H9 (cell line): ENCODE data around the gene SGIP1. TPM values are rescaled to one million over a fixed set of nuclear protein-coding genes. Genes with fewer than 3 reads are reported as not detected.

ENCODE experiments used
- DNase-seq: peaks from one replicate; pipeline ENCODE4 v3.0.0-alpha.2; 2017
- H2AFZ ChIP-seq: one replicate; pipeline ENCODE4 v1.6.1; 2013; ENCODE audit warnings: mild to moderate bottlenecking, low read length, control low read depth, moderate library complexity
- H2AK5ac ChIP-seq: 2 replicates; pipeline ENCODE4 v1.6.1; 2013; ENCODE audit warnings: low read length, control low read depth, mixed read lengths; ENCODE audit not compliant: insufficient read length
- H2BK120ac ChIP-seq: one replicate; pipeline ENCODE4 v1.6.1; 2013; ENCODE audit warnings: low read depth, mild to moderate bottlenecking, low read length, control low read depth, inconsistent platforms; ENCODE audit not compliant: poor library complexity, severe bottlenecking
- H2BK12ac ChIP-seq: 2 replicates; pipeline ENCODE4 v1.6.1; 2013; ENCODE audit warnings: low read length, control low read depth, mixed read lengths, low read depth; ENCODE audit not compliant: insufficient read length
- H2BK15ac ChIP-seq: 2 replicates; pipeline ENCODE4 v1.6.1; 2013; ENCODE audit warnings: low read depth, low read length, control low read depth
- H2BK20ac ChIP-seq: one replicate; pipeline ENCODE4 v1.6.1; 2013; ENCODE audit warnings: low read depth, mild to moderate bottlenecking, low read length, control low read depth, inconsistent platforms; ENCODE audit not compliant: poor library complexity, severe bottlenecking
- H2BK5ac ChIP-seq: 2 replicates; pipeline ENCODE4 v1.6.1; 2013; ENCODE audit warnings: low read length, control low read depth, mixed read lengths; ENCODE audit not compliant: insufficient read length
- H3K14ac ChIP-seq: 2 replicates; pipeline ENCODE4 v1.6.1; 2013; ENCODE audit warnings: low read length, control low read depth; ENCODE audit not compliant: insufficient read depth
- H3K18ac ChIP-seq: 2 replicates; pipeline ENCODE4 v1.6.1; 2013; ENCODE audit warnings: low read depth, mild to moderate bottlenecking, mixed read lengths, low read length, control low read depth; ENCODE audit not compliant: insufficient read length
- H3K23ac ChIP-seq: 2 replicates; pipeline ENCODE4 v1.6.1; 2013; ENCODE audit warnings: low read length, control low read depth, mixed read lengths, low read depth; ENCODE audit not compliant: insufficient read length
- H3K23me2 ChIP-seq: 2 replicates; pipeline ENCODE4 v1.6.1; 2013; ENCODE audit warnings: low read depth, mild to moderate bottlenecking, mixed read lengths, low read length, control low read depth; ENCODE audit not compliant: insufficient read length, poor library complexity, severe bottlenecking
- H3K27ac ChIP-seq: 2 replicates; pipeline ENCODE4 v1.5.1; 2013; ENCODE audit warnings: low read length, control low read depth, mixed read lengths, low read depth; ENCODE audit not compliant: insufficient read length
- H3K27me3 ChIP-seq: 2 replicates; pipeline ENCODE4 v1.6.1; 2013; ENCODE audit warnings: low read length, control low read depth, inconsistent platforms; ENCODE audit not compliant: insufficient read depth
- H3K4ac ChIP-seq: 2 replicates; pipeline ENCODE4 v1.6.1; 2013; ENCODE audit warnings: low read depth, mild to moderate bottlenecking, control low read depth, inconsistent platforms, low read length, moderate library complexity
- H3K4me1 ChIP-seq: 2 replicates; pipeline ENCODE4 v1.6.1; 2013; ENCODE audit warnings: low read length, control low read depth, inconsistent platforms; ENCODE audit not compliant: insufficient read depth
- H3K4me2 ChIP-seq: 2 replicates; pipeline ENCODE4 v1.6.1; 2013; ENCODE audit warnings: low read length, control low read depth, mixed read lengths; ENCODE audit not compliant: insufficient read length, insufficient read depth
- H3K56ac ChIP-seq: 2 replicates; pipeline ENCODE4 v1.6.1; 2013; ENCODE audit warnings: low read depth, mild to moderate bottlenecking, mixed read lengths, low read length, control low read depth; ENCODE audit not compliant: insufficient read length
- H3K79me1 ChIP-seq: 2 replicates; pipeline ENCODE4 v1.6.1; 2013; ENCODE audit warnings: low read depth, mild to moderate bottlenecking, moderate library complexity, low read length, control low read depth, inconsistent platforms; ENCODE audit not compliant: insufficient read depth, poor library complexity, severe bottlenecking
- H3K79me2 ChIP-seq: 2 replicates; pipeline ENCODE4 v1.6.1; 2013; ENCODE audit warnings: low read length, control low read depth, inconsistent platforms; ENCODE audit not compliant: insufficient read depth
- H3K9ac ChIP-seq: 2 replicates; pipeline ENCODE4 v1.6.1; 2013; ENCODE audit warnings: low read length, control low read depth, mixed read lengths; ENCODE audit not compliant: insufficient read length; ENCODE audit errors: extremely low read depth
- H3K9me3 ChIP-seq: one replicate; pipeline ENCODE4 v1.6.1; 2013; ENCODE audit warnings: low read depth, low read length, inconsistent platforms; ENCODE audit not compliant: control insufficient read depth
- H3T11ph ChIP-seq: one replicate; pipeline ENCODE4 v1.6.1; 2013; ENCODE audit warnings: mild to moderate bottlenecking, low read length, control low read depth, inconsistent platforms
- H4K20me1 ChIP-seq: one replicate; pipeline ENCODE4 v1.6.1; 2013; ENCODE audit not compliant: control insufficient read depth, insufficient read length, insufficient read depth
- H4K5ac ChIP-seq: 2 replicates; pipeline ENCODE4 v1.6.1; 2013; ENCODE audit warnings: low read depth, mild to moderate bottlenecking, mixed read lengths, low read length, control low read depth; ENCODE audit not compliant: insufficient read length
- H4K8ac ChIP-seq: replicated peaks from 2 replicates; pipeline ENCODE4 v1.6.1; 2013; ENCODE audit warnings: low read length, control low read depth, mixed read lengths, low read depth; ENCODE audit not compliant: insufficient read length
- H4K91ac ChIP-seq: 2 replicates; pipeline ENCODE4 v1.6.1; 2013; ENCODE audit warnings: low read depth, mild to moderate bottlenecking, moderate library complexity, mixed read lengths, low read length, control low read depth; ENCODE audit not compliant: insufficient read length
- H3K27ac Mint-ChIP-seq, 3 experiments: 2 replicates in 2 of 3; 3 replicates in 1 of 3; pipeline ENCODE4 v1.8.0; 2020 to 2021; ENCODE audit warnings: mixed read lengths in 3 of 3, mild to moderate bottlenecking in 1 of 3, moderate library complexity in 1 of 3
- H3K27me3 Mint-ChIP-seq: 2 replicates; pipeline ENCODE4 v1.8.0; 2021; ENCODE audit warnings: low read depth, mild to moderate bottlenecking, moderate library complexity, mixed read lengths
- H3K36me3 Mint-ChIP-seq, 3 experiments: 2 replicates in 2 of 3; 3 replicates in 1 of 3; pipeline ENCODE4 v1.8.0; 2020 to 2021; ENCODE audit warnings: low read depth in 3 of 3, mixed read lengths in 3 of 3; ENCODE audit not compliant: insufficient read depth in 1 of 3
- H3K4me1 Mint-ChIP-seq, 2 experiments: 2 replicates each; pipeline ENCODE4 v1.8.0; 2020; ENCODE audit warnings: mixed read lengths in 2 of 2
- H3K4me3 Mint-ChIP-seq, 2 experiments: 2 replicates in 1 of 2; 3 replicates in 1 of 2; pipeline ENCODE4 v1.8.0; 2020 to 2021; ENCODE audit warnings: mild to moderate bottlenecking in 2 of 2, mixed read lengths in 2 of 2, moderate library complexity in 1 of 2
- H3K9me3 Mint-ChIP-seq, 2 experiments: 2 replicates in 1 of 2; 3 replicates in 1 of 2; pipeline ENCODE4 v1.8.0; 2020; ENCODE audit warnings: mild to moderate bottlenecking in 2 of 2, mixed read lengths in 2 of 2, moderate library complexity in 1 of 2
- WGBS: extraction: QIAGEN DNeasy Blood & Tissue Kit; methylation state at CpG from one replicate; pipeline ENCODE4 v1.1.7; 2013; ENCODE audit warnings: missing lambda C conversion rate, low lambda C conversion rate, mixed read lengths; ENCODE audit not compliant: insufficient read length; ENCODE audit errors: extremely low coverage; 5-methylcytosine and 5-hydroxymethylcytosine counted together
- total RNA-seq: library from RNA; stranded (reverse); gene quantifications from 2 replicates; pipeline ENCODE4 v1.2.1, GENCODE V29; 2021
- TF ChIP-seq, protein P1 (sequence below): fragments of 200-600 bp; sonication (generic); conservative IDR thresholded peaks from 3 replicates; pipeline ENCODE4 v1.8.0; 2021; ENCODE audit warnings: antibody characterized with exemption, mild to moderate bottlenecking

Gene SGIP1
- total RNA-seq, 1 experiment from 2014 or later: 1.5 TPM

DNA sequence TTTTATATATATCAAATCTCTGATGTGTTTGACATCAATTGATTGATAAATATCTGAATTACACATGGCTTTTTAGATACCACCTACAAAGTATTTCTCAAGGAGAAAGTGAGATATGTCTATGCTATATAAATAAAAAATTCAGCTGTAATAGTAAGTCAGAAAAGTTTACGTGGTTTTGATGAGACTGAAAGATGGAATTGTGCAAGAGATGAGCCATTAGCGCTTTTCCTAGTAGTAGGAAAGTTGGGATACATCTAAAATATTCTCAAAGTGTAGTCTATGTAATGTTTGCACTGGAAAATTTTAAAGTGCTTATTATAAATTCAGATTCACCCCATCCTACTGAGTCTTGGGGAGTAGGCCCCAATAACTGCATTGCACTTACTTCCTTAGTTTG, 49.1 kb downstream of the SGIP1 start:
- no peak overlapping the region for H4K8ac ChIP-seq
- no peaks in the 10 kb centered on the region for H4K20me1 ChIP-seq
- Mint-ChIP-seq H3K27ac (no peak overlapping the region), H3K4me1 (no peaks in the 10 kb centered on the region), H3K36me3 (no peaks in the 10 kb centered on the region), H3K27me3 (no peaks in the 10 kb centered on the region; the same call in 1 of the 2 replicates), H3K9me3 (no peaks in the 10 kb centered on the region), H3K4me3 (no peak overlapping the region)
- H2BK5ac ChIP-seq: no peak overlapping the region
- no peak for DNase-seq
- TF ChIP-seq, protein P1, sequence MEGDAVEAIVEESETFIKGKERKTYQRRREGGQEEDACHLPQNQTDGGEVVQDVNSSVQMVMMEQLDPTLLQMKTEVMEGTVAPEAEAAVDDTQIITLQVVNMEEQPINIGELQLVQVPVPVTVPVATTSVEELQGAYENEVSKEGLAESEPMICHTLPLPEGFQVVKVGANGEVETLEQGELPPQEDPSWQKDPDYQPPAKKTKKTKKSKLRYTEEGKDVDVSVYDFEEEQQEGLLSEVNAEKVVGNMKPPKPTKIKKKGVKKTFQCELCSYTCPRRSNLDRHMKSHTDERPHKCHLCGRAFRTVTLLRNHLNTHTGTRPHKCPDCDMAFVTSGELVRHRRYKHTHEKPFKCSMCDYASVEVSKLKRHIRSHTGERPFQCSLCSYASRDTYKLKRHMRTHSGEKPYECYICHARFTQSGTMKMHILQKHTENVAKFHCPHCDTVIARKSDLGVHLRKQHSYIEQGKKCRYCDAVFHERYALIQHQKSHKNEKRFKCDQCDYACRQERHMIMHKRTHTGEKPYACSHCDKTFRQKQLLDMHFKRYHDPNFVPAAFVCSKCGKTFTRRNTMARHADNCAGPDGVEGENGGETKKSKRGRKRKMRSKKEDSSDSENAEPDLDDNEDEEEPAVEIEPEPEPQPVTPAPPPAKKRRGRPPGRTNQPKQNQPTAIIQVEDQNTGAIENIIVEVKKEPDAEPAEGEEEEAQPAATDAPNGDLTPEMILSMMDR: no peak
- H3K9ac ChIP-seq: no peak overlapping the region
- H3K23me2 ChIP-seq: no peaks in the 10 kb centered on the region
- no peak overlapping the region for H2BK15ac ChIP-seq
- no peak overlapping the region for H3K56ac ChIP-seq
- no CpG with 5 or more reads among the region's 2 CpGs for WGBS
- no peak overlapping the region for H3K18ac ChIP-seq
- no peak overlapping the region for H3T11ph ChIP-seq
- H2AFZ ChIP-seq: no peak overlapping the region
- no peak overlapping the region for H4K91ac ChIP-seq
- no peak overlapping the region for H2BK120ac ChIP-seq
- H3K4me2 ChIP-seq: no peak overlapping the region
- H4K5ac ChIP-seq: no peak overlapping the region
- H3K4ac ChIP-seq: no peak overlapping the region
- H2BK20ac ChIP-seq: no peak overlapping the region
- no peak overlapping the region for H3K27ac ChIP-seq
- H2AK5ac ChIP-seq: no peak overlapping the region
- H3K4me1 ChIP-seq: no peaks in the 10 kb centered on the region
- H3K9me3 ChIP-seq: no peaks in the 10 kb centered on the region
- H3K23ac ChIP-seq: no peak overlapping the region
- no peak overlapping the region for H3K14ac ChIP-seq
- H3K79me2 ChIP-seq: no peaks in the 10 kb centered on the region
- no peak overlapping the region for H2BK12ac ChIP-seq
- no peaks in the 10 kb centered on the region for H3K27me3 ChIP-seq
- no peaks in the 10 kb centered on the region for H3K79me1 ChIP-seq
